ENCODE results near the gene EIF1. TPM values are rescaled to one million over a fixed set of nuclear protein-coding genes. Genes with fewer than 3 reads are reported as not detected.

Gene EIF1
- total and polyA plus RNA-seq, 4 donors: 56.5 to 755 (median 159) TPM

DNA sequence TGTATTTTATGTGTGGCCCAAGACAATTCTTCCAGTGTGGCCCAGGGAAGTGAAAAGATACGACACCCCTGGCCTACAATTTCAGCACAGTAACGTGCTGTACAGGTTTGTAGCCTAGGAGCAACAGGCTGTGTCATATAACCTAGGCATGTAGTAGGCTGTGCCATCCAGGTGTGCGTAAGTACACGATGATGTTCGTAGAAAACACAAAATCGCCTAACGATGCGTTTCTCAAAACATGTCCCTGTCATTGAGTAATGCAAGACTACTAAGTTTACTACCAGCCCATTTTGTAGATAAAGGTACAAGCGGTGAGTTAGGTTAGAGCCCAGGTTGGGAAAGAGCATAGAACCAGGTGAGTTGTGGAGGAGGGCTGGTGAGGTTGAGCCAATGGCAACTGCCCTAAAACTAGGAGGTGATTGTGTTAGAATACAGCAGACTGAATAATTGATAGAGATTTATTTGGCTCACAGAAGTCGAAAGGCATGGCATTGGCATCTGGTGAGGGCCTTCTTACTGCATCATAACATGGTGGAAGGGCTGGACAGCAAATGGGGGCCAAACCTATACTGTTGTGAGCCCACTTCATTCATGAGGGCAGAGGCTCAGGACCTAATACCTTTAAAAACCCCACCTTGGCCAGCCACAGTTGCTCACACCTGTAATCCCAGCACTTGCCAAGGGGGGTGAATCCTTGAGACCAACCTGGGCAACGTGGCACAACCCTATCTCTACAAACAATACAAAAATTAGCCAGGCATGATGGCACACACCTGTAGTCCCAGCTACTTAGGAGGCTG, 4.2 kb downstream of the EIF1 start:
- no peak overlapping the region for H3K4me3 ChIP-seq (ENCODE audit: low read depth in 1 of 3, low read length in 3 of 3)
- H3K36me3 ChIP-seq (ENCODE audit: control insufficient read depth in 4 of 4, insufficient read depth in 3 of 4, low read depth in 1 of 4, low read length in 3 of 4): peaks cover 9 to 44% (median 39%) of the 10 kb centered on the region in 4 donors
- no peak for DNase-seq (ENCODE audit: low spot score)
- no peak for TF ChIP-seq YY1 (IDR thresholded peaks at IDR 0.05)
- TF ChIP-seq, protein P1, sequence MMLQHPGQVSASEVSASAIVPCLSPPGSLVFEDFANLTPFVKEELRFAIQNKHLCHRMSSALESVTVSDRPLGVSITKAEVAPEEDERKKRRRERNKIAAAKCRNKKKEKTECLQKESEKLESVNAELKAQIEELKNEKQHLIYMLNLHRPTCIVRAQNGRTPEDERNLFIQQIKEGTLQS (IDR thresholded peaks at IDR 0.05): no peak
- TF ChIP-seq, protein P2, sequence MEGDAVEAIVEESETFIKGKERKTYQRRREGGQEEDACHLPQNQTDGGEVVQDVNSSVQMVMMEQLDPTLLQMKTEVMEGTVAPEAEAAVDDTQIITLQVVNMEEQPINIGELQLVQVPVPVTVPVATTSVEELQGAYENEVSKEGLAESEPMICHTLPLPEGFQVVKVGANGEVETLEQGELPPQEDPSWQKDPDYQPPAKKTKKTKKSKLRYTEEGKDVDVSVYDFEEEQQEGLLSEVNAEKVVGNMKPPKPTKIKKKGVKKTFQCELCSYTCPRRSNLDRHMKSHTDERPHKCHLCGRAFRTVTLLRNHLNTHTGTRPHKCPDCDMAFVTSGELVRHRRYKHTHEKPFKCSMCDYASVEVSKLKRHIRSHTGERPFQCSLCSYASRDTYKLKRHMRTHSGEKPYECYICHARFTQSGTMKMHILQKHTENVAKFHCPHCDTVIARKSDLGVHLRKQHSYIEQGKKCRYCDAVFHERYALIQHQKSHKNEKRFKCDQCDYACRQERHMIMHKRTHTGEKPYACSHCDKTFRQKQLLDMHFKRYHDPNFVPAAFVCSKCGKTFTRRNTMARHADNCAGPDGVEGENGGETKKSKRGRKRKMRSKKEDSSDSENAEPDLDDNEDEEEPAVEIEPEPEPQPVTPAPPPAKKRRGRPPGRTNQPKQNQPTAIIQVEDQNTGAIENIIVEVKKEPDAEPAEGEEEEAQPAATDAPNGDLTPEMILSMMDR (IDR thresholded peaks at IDR 0.05; ENCODE audit: low read depth, low read length, missing input control): no peak
- peak in 1 of 2 donors; percentile 33 for TF ChIP-seq JUND (IDR thresholded peaks at IDR 0.05)
- peaks cover 5 to 44% (median 29%) of the 10 kb centered on the region in 4 donors for H3K4me1 ChIP-seq (ENCODE audit: control insufficient read depth in 4 of 4, insufficient read depth in 4 of 4, low read length in 3 of 4)
- no peak overlapping the region for H3K9ac ChIP-seq (ENCODE audit: low read depth in 1 of 2, low read length in 2 of 2)
- H3K27ac ChIP-seq (ENCODE audit: low read depth in 1 of 2, low read length in 2 of 2): no peak overlapping the region
- H3K9me3 ChIP-seq (ENCODE audit: control insufficient read depth in 4 of 4, low read length in 3 of 4): no peaks in the 10 kb centered on the region
- 91% methylated on average over 11 of the region's 11 CpGs for WGBS
- no peaks in the 10 kb centered on the region for H3K27me3 ChIP-seq (ENCODE audit: control insufficient read depth in 4 of 4, insufficient read depth in 4 of 4, low read length in 3 of 4)

DNA sequence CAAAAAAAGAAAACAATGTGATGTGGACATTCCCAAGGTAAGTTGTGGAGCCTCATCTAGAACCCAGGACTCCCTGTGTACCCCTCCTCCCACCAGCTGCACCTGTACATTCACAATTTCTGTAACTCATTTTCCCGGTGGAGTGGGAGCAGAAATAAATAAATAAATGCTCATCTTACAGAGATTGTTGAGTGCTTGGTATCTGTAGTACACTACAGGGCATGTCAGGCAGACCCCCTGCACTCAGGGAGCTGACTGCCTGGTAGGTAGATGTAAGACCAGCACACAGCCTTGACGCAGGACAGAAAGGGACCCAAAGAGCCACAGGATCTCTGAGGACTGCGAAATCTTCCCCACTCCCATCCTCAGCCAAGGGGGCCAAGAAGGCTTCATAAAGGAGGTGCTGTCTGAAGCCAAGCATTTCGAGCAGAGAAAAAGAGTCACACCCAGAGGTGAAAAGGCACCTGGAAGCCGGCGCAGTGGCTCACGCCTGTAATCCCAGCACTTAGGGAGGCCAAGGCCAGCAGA, 6.5 kb downstream of the EIF1 start:
- Histone ChIP-seq H3K36me3 (ENCODE audit: control insufficient read depth in 4 of 4, insufficient read depth in 3 of 4, low read depth in 1 of 4, low read length in 3 of 4) (peaks cover 9 to 37% (median 33%) of the 10 kb centered on the region in 4 donors), H3K4me1 (ENCODE audit: control insufficient read depth in 4 of 4, insufficient read depth in 4 of 4, low read length in 3 of 4) (peaks cover 5 to 38% (median 22%) of the 10 kb centered on the region in 4 donors), H3K4me3 (ENCODE audit: low read depth in 1 of 3, low read length in 3 of 3) (no peak overlapping the region), H3K9ac (ENCODE audit: low read depth in 1 of 2, low read length in 2 of 2) (no peak overlapping the region), H3K27ac (ENCODE audit: low read depth in 1 of 2, low read length in 2 of 2) (peak overlapping the region; percentile 2 to 82), H3K27me3 (ENCODE audit: control insufficient read depth in 4 of 4, insufficient read depth in 4 of 4, low read length in 3 of 4) (no peaks in the 10 kb centered on the region), H3K9me3 (ENCODE audit: control insufficient read depth in 4 of 4, low read length in 3 of 4) (no peaks in the 10 kb centered on the region)
- no peak for TF ChIP-seq TAF1 (conservative IDR thresholded peaks at IDR 0.05)
- TF ChIP-seq, protein P3, sequence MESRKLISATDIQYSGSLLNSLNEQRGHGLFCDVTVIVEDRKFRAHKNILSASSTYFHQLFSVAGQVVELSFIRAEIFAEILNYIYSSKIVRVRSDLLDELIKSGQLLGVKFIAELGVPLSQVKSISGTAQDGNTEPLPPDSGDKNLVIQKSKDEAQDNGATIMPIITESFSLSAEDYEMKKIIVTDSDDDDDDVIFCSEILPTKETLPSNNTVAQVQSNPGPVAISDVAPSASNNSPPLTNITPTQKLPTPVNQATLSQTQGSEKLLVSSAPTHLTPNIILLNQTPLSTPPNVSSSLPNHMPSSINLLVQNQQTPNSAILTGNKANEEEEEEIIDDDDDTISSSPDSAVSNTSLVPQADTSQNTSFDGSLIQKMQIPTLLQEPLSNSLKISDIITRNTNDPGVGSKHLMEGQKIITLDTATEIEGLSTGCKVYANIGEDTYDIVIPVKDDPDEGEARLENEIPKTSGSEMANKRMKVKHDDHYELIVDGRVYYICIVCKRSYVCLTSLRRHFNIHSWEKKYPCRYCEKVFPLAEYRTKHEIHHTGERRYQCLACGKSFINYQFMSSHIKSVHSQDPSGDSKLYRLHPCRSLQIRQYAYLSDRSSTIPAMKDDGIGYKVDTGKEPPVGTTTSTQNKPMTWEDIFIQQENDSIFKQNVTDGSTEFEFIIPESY (IDR thresholded peaks at IDR 0.05): no peak
- TF ChIP-seq HNF4A (conservative IDR thresholded peaks at IDR 0.05): no peak
- TF ChIP-seq GABPA (IDR thresholded peaks at IDR 0.05 in 1 of 2, conservative IDR thresholded peaks at IDR 0.05 in 1 of 2): no peak
- TF ChIP-seq FOXA2 (IDR thresholded peaks at IDR 0.05): no peak
- no peak for TF ChIP-seq NR2F2 (IDR thresholded peaks at IDR 0.05)
- TF ChIP-seq, protein P4, sequence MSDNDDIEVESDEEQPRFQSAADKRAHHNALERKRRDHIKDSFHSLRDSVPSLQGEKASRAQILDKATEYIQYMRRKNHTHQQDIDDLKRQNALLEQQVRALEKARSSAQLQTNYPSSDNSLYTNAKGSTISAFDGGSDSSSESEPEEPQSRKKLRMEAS (IDR thresholded peaks at IDR 0.05): no peak
- no peak for TF ChIP-seq EGR1 (IDR thresholded peaks at IDR 0.05; ENCODE audit: low read depth in 2 of 2)
- TF ChIP-seq, protein P5, sequence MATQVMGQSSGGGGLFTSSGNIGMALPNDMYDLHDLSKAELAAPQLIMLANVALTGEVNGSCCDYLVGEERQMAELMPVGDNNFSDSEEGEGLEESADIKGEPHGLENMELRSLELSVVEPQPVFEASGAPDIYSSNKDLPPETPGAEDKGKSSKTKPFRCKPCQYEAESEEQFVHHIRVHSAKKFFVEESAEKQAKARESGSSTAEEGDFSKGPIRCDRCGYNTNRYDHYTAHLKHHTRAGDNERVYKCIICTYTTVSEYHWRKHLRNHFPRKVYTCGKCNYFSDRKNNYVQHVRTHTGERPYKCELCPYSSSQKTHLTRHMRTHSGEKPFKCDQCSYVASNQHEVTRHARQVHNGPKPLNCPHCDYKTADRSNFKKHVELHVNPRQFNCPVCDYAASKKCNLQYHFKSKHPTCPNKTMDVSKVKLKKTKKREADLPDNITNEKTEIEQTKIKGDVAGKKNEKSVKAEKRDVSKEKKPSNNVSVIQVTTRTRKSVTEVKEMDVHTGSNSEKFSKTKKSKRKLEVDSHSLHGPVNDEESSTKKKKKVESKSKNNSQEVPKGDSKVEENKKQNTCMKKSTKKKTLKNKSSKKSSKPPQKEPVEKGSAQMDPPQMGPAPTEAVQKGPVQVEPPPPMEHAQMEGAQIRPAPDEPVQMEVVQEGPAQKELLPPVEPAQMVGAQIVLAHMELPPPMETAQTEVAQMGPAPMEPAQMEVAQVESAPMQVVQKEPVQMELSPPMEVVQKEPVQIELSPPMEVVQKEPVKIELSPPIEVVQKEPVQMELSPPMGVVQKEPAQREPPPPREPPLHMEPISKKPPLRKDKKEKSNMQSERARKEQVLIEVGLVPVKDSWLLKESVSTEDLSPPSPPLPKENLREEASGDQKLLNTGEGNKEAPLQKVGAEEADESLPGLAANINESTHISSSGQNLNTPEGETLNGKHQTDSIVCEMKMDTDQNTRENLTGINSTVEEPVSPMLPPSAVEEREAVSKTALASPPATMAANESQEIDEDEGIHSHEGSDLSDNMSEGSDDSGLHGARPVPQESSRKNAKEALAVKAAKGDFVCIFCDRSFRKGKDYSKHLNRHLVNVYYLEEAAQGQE (IDR thresholded peaks at IDR 0.05): no peak
- no peak for TF ChIP-seq HNF4G (IDR thresholded peaks at IDR 0.05)
- DNase-seq (ENCODE audit: low spot score): no peak
- WGBS: 63% methylated on average over 7 of the region's 7 CpGs
